Measurements from ENCODE around the gene SHISA7.
"Not testable (repeated sequence)": the region's sequence is repeated elsewhere in the genome, so short reads cannot be mapped to it uniquely, and the experiment has no call there.

SHISA7 gene

DNA sequence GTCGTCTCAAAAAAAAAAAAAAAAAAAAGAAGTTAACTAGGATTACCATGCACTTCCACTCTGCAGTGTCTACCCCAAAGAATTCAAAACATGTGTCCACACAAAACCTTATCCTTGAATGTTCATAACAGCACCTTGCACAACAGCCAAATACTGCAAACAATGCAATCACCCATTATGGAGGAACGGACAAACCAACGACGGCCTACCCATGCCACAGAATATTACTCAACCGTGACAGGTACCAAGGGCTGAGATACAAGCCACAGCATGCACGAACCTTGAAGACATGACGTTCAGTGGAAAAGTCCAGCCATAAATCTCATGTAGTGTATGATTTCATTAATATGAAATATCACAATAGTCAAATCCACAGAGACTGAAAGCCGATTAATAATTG is 3.0 kb upstream of the SHISA7 start:
- no peak for DNase-seq

DNA sequence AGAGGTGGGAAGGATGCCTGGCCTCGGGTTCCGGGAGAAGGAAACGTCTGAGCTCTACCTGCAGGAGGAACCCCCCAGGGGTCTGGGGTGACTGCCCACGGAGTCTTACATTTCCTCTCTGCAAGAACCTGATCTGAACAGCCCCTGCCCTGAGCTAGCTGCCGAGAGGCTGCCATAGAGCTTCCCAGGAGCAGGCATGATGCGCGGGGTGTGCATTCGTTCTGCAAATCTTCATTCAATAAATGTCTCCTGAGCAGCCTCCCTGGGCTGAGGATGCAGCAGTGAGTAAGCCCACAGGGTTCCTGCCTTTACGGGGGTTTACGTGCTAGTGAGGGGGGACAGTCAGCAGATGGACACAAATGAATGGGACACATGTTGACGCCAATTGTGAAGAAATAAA is 1.5 kb upstream of the SHISA7 start:
- no peak for DNase-seq

DNA sequence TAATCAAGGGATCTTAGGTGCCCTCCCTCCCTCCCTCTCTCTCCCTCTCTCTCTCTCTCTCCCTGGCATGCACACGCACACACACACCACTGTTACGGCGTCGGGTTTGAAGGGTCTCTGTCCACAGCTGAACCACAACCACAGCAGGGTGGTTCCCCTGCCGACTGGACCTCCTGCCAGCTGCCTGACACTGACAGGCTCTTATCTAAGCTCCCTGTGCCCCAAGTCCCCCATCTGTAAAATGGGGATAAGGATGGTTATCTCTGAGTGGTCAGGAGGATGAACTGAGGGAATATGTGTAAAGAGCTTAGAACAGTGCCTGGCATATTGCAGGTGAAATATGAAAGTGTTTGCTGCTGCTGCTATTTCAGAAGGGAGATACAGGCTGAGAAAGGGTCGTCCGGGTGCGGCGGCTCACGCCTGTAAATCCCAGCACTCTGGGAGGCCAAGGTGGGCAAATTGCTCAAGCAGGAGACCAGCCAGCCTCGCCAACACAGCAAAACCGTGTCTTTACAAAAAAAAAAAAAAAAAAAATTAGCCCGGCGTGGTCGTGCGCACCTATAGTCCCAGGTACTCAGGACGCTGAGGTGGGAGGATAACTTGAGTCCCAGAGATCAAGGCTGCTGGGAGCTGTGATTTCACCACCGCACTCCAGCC is 852 bp upstream of the SHISA7 start:
- DNase-seq = no peak

DNA sequence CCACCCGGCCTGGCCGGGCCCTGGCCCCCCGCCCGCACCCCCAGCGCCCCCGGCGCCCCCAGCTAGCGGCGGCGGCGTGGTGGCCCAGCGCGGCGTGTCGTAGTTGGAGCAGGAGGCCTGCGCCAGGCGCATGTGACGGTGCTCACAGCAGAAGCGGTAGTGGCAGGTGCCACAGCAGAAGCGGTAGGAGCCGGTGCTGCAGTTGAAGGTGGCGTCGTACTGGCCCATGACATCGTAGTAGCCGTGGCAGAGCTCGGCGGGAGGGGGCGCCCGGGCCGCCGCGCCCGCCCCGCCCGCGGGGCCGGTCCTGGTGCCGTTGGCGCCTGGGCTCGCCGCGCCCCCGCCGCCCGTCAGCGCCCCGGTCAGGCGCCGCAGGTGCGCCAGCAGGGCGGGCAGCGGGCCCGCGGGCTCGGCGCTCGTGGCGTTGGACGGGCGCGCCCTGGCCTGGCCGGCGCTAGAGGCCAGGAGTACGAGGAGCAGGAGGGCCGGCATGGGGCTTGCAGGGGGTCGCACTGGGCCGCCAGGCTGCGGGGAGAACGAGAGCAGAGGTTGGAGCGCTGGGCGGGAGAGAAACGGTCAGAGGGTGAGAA is 633 bp downstream of the SHISA7 start:
- DNase-seq = no peak

DNA sequence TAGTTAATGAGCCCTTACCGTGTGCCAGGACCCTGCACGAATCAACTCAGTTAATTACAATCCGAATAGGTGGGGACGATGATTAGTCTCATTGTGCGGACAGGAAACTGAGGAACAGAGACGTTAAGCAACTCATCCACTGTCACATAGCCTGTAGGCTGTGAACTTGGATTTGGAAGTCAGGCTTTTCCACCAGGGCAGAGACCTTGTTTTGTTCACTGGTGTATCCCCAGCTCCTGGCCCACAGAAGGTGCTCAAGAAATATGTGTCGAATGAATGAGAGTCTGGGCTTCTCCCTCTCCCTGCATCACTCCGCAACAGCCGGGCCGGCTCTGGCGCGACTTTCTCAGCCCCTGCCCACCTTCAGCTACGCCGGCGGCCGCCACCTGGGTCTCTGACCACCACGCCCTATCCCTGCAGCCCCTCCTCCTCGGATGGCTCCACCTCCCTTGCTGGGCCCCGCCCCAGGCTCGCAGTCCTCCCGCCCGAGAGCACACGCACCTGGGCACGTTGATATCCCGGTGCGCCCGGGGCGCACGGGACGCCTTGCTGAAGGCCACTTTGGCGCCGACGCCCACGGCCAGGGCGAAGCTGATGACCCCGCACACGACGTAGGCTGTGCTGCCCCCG is 1.3 kb downstream of the SHISA7 start:
- no peak for DNase-seq

DNA sequence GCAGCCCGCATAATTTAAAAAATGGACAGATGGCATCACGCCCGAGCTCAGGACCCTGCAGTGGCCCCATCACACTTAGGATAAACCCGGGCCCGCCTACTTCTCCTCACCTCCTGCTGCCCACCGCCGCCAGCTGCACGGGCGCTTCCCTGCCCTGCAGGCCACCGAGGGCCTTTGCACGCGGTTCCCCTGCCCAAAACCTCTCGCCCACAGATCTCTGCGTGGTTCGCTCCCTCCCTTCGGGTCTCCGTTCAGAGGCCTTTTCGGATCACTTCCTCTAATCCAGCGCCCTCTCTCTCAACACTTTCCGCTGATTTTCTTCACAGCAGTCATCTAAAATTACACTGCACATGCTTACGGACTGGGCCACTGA is 1.8 kb downstream of the SHISA7 start:
- DNase-seq = no peak

DNA sequence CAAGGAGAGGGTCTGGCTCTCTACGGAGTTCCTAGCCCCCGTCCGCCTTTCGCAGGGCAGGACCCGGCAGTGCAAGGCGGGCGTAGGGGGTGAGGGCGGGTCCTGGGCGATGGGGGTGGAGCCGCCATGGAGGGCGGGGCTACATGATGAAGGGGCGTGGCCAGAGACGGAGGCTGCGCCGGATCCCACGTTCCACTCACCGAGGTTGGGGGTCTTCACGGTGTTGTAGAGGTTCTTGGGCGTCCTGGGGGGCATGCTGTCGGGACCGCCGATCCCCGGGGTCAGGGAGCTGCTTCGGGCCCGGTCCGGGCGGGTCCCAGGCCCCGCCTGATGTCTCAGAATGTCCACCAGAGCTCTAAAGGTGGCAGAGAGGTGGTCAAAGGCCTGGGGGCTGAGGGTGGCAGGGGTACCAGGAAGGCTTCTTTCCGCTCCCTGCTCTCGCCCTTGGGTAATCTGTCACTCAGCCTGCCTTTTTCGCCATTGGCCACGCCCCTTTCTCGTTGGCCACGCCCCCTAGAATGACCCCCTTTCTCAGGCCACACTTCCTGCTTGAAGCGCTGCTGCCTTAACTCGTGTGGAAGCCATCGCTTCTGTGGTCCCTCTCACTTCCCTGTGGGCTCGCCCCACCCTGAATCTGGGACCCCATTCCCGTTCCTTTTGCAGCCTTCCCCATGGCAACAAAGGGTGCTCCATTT is 2.5 kb downstream of the SHISA7 start:
- no peak for DNase-seq

DNA sequence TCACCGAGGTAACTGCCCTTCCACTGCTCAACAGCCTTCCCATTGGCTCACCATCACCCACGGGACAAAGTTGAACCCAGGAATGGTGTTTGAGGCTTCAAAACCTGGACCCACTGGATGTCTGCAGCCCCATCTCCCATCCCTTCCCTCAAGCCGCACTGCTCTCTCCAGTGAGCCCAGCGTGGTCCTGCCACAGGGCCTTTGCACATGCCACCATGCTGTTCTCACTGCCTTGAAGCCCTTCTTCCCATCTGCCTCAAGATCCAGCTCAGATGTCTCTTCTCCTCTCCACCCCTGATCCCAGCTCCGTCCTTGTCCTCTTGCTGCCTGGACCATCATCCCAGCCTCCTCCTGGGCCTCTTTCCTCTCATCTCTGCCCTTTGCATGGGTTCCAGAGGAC is 4.0 kb downstream of the SHISA7 start:
- DNase-seq = no peak

DNA sequence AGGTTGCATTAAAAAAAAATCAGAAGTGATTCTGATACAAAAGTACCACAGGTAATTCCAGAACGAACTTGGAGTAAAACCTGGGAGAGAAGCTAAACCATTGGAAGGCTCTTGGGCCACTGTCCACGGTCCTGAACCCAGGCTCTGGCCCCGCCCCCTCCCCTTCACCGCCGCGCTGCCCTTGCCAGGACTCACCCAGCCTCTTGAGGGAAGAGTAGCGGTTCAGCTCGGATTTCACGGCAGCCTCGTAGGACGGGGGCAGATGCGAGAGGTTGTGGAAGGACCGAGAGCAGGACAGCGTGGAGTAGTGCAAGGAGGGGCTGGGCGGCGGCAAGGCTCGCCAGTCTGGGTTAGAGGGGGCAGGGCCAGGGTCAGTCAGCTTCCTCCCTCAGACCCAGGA is 5.7 kb downstream of the SHISA7 start:
- DNase-seq = no peak

DNA sequence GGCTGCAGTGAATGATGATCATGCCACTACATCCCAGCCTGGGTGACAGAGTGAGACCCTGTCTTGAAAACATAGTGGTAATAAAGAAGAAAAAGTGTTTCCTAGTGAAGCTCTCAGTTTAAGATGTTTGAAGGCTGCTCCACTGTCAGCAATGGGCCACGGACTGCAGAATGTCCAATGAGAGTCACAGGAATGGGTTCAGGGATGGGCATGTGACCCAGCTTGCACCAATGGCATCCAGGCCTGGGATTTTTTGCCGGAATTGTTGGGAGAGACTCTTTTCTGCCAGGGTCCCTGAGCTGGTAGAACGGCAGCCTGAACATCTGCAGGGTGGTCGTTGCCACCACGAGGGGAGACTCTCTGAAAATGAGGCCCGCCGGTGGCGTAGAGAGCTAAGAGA is 6.3 kb downstream of the SHISA7 start:
- DNase-seq = no peak

DNA sequence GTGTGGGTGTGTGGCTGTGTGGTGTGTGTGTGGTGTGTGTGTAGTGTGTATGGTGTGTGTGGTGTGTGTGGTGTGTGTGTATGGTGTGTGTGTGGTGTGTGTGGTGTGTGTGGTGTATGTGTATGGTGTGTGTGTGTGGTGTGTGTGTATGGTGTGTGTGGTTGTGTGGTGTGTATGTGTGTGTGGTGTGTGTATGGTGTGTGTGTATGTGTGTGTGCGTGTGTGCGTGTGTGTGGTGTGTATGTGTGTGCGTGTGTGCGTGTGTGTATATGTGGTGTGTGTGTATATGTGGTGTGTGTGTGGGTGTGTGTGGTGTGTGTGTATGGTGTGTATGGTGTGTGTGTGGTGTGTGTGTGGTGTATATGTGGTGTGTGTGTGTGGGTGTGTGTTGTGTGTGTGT is 8.1 kb downstream of the SHISA7 start:
- no peak for DNase-seq

DNA sequence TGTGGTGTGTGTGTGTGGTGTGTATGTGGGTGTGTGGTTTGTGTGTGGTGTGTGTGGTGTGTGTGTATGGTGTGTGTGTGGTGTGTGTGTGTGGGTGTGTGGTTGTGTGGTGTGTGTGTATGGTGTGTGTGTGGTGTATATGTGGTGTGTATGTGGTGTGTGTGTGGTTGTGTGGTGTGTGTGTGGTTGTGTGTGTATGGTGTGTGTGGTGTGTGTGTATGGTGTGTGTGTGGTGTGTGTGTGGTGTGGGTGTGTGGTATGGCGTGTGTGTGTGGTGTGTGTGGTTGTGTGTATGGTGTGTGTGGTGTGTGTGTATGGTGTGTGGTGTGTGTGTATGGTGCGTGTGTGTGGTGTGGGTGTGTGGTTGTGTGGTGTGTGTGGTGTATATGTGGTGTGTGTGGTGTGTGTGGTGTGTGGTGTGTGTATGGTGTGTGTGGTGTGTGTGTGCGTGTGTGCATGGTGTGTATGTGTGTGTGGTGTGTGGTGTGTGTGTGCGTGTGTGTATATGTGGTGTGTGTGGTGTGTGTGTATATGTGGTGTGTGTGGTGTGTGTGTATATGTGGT is 8.7 kb downstream of the SHISA7 start:
- DNase-seq = no peak

DNA sequence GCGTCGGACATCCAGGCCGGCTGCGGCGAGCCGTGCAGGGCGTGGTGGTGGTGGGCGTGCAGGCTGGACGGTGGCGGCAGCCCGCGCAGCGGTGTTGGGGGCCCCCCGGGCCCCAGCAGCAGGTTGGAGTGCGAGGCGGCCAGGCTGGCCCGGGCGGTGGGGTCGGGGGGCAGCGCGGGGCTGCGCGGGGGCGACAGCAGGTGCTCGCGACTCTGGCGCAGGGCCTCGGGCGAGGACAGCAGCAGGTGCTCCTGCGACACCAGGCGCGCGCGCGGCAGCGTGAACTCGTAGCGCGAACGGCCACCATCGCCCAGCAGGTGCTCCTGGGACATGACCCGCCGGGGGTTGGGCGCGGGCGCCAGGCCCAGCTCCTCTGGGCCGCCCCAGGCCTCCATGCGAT is 9.8 kb downstream of the SHISA7 start:
- DNase-seq = no peak

DNA sequence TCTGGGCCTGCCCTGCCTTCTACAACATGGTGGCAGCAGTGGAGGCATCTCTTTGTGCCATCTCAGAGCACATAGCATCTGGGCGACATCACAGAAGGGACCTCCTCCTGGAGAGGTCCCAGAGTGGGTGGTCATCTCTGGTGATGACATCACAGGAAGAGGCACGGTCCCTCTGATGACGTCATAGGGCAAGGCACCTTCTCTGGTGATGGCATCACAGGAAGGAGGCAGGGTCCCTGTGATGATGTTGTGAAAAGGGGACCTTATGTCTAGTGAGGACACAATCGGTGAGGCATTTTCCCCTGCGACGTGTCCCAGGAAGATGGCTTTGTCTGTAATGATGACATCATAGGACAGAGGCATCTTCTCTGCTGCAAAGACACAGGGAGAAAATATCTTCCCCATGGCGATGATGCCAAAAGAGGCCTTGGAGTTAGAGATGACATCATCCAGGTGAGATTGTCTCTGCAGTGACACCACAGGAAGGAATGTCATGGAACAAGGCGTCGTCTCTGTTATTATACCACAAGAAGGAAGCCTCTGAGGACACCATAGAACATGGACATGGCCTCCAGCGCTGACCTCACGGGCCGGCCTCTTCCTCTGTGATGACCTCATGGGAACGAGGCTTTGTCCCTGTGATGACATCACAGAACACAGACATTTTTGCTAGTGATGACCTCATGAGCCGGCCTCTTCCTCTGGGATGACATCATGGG is 10.7 kb downstream of the SHISA7 start:
- DNase-seq = no peak

DNA sequence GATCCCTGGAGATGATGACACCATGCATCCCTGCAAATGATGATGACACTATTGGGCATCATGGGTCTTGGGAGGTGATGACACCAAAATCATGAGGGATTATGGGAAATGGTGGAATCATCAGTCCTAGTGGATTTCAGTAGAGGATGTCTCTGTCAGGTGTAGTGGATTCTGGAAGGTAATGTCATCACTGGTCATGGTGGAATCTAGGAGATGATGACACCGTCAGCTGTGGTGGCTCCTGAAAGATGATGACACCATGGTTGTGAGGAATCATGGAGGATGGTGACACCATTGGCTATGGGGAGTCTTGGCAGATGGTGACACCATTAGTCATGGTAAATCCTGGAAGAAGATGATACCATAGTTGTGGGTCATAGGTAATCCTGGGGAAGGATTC is 11.9 kb downstream of the SHISA7 start:
- DNase-seq = no peak

DNA sequence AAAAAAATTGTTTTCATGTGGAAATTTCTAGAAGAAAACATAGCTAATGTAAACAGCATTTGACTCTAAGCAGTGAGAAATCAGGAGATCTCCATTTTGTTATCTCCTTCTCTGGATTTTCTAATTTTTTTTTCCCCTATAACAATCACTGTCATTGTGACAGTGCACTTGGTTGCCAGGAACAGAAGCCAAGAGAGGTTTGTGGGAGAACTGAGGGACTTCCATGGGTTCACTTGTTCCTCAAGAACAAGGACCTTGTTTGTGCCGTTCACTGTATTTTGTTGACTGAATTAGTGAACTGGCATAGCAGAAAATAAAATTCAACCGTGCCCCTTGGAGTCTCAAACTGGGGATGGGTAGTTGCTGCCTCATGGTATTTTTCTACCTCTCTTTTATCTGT is 17.1 kb downstream of the SHISA7 start:
- no peak for DNase-seq

DNA sequence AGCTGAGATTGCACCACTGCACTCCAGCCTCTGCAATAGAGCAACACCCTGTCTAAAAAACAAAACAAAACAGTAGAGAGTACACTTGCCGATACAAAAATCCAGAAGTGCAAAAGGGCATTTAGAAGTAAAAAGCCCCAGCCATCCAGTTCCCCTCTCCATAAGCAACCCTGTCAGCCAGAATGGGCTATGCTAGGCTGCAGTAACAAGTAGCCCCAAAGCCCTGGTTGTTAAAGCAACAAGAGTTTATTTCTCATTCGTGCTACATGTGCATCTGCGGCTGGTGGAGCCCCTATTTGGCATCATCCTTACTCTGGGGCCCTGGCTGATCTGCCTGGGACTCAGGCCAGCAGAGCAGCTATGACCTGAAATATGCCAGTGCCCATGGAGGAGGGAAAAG is 18.6 kb downstream of the SHISA7 start:
- no peak for DNase-seq

DNA sequence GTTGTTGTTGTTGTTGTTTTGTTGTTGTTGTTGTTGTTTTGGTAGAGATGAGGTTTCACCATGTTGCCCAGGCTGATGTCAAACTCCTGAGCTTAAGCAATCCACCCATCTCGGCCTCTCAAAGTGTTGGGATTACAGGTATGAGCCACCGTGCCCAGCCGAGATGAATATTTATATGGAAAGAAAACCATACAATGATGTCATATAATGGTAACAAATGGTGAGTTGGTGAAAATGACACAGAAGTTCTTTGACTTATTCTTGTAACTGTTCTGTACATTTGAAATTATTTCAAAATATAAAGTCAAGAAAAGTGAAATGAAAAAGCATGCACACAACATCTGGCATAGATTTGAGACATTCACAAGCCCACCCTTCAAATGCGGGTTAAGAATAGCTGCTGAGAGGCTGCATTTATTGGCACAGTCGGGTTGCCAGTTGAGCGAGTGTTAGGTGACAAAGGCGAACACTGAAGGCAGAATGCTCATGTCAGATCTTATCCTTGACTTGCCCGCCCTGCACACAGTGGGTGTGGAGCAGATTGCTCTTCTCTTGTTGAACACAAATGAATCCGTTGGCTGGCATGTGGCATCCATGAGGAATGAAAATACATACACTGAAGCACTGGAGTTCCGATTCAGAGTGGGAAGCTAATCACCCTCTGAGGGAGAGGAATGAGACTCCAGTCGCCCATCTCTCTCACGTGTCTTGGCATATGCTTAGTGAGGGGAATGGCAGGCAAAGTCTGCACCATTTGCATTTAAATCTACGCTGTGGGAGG is 19.7 kb downstream of the SHISA7 start:
- no peak for DNase-seq

DNA sequence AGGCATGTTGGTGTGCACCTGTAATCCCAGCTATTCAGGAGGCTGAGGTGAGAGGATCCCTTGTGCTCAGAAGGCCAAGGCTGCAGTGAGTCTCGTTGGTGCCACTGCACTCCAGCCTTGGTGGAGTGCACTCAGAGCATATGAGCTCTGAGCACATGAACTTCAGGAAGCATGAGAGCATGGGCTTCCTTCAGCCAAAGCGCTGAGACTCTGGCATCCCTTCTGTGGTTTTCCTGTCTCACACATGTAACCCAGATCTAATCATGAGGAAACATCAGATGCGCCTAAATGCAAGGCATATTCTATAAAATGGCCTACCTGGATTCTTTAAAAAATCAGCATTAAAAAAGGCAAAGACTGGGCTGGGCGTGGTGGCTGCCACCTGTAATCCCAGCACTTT is 21.8 kb downstream of the SHISA7 start:
- DNase-seq = not testable (repeated sequence)

DNA sequence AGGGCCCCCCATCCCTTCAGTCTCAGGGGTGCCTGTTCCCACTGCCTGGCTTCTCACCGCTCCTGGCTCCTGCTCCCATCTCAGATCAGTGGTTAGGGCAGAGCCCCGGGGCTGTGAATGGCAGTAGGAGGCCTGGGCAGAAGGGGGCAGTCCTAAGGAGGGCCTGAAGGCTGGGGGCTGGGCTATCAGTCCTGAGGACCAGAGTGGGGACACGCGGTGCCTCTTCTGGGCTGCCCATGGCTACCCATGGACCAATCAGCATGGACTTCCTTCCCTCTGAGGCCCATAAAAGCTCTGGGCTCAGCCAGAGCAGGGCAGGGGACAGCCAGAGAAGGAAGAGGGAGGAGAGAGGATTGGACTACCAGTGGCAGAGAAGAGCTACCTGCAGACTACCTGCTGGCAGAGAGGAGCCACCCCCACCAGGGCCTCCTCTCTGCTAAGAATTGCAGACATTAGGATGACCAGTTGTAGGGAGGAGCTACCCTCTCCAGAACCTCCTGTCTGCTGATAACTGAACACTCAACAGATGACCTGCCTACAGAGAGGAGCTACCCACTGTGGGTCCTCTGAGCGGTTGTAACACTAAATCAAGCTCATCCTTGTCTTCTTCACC is 23.4 kb downstream of the SHISA7 start:
- no peak for DNase-seq

DNA sequence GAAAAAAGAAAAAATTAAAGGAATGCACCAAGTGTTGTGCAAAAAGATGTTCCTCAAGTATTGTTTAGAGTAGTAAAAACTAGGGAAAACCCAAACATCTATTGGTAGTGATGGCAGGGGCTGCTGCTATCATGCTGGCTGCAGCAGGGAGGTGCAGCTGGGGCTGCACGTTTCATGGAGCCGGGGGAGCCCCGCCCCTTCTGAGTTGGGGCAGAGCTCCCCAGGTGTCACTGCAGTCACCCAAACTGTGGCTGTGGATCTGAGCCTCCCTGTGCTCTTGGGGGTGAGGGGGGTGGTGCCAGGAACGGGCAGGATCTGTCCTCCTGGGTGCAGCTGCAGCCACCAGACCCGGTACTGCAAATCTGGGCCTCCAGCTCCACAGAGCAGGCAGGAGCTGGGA is 24.0 kb downstream of the SHISA7 start:
- DNase-seq = no peak

DNA sequence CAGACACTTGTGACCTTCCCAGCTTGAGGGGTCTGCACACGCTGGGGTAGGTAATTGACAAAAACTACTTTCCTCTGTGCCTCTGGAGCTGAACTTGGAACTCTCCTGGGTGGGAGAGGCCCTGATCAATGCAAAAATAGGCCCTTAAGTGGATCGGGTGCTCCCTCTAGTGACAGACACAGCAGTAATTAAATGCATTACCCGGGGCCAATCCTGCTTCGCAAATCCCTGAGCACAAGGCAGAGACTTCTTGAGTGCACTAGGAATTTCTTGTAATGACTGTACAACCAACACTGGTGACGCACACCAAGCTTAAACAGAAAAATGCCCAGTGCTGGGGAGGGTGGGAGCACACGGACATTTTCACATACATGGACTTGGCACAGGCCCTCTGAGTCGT is 24.9 kb downstream of the SHISA7 start:
- DNase-seq = peak; percentile 29
